ENCODE measurements around the gene PNPLA2. TPM values are rescaled to one million over a fixed set of nuclear protein-coding genes. Genes with fewer than 3 reads are reported as not detected.
A peak's percentile ranks its signal among the peaks of the same experiment; 100 is the strongest.

PNPLA2 gene
- total and polyA plus RNA-seq, 2 donors, result 10.5 to 83.6 TPM

DNA sequence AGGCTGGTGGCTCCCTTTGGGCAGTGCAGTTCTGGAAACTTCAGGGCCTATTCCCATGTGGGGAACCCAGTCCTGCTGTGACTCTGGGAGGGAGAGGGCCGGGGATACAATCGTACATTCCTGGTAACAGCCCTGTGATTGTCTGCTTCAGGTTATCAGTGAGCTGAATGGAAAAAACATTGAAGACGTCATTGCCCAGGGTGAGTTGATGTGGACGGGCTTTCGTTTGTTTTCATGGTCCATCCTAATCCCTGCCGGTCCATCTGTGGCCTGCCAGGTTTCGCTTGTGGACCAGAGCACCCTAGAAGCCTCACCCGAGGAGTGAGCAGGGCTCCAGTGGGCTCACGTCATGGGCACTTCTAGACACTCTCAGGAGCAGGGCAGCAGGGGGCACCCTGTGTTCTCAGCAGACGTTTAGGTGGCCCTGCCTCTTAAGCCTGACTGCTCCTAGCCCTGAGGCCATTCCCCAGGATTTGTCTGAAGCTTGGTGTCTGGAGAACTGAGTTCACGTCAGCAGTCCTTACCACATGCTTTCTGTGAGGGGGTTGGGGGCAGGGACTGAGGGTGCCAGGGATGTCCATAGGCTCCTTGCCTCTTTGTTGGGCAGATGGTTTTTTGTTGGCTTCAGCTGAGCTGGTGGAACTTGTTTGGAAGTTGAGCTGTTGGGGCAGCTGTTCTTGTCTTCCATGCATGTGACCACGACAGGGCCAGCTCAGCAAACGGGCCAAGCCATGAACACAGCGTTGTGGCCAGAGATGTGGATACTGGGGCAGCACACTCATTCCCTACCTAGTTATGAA, 7.1 kb upstream of the PNPLA2 start:
- no peak for DNase-seq (ENCODE audit: low read depth in 6 of 9, low spot score in 9 of 9)
- Histone ChIP-seq H3K4me3 (ENCODE audit: low read length in 2 of 2) (no peak overlapping the region), H3K27me3 (ENCODE audit: control insufficient read depth in 2 of 2, insufficient read depth in 1 of 2, low read length in 1 of 2) (no peaks in the 10 kb centered on the region), H3K27ac (ENCODE audit: low read depth in 1 of 2, low read length in 1 of 2) (no peak overlapping the region), H3K4me1 (ENCODE audit: control insufficient read depth in 2 of 2, insufficient read depth in 2 of 2, low read length in 2 of 2) (peaks cover 17 to 24% of the 10 kb centered on the region in 2 donors), H3K9me3 (ENCODE audit: control insufficient read depth in 2 of 2, insufficient read depth in 1 of 2, low read length in 1 of 2) (no peaks in the 10 kb centered on the region), H3K36me3 (ENCODE audit: control insufficient read depth in 2 of 2, insufficient read depth in 2 of 2, low read length in 1 of 2) (peaks cover 34 to 35% of the 10 kb centered on the region in 2 donors)
- WGBS, result 88% methylated on average over 14 of the region's 14 CpGs

GRCh38 chr11:812390-812789, 6.3 kb upstream of the PNPLA2 start:
- Histone ChIP-seq H3K4me1 (ENCODE audit: control insufficient read depth in 2 of 2, insufficient read depth in 2 of 2, low read length in 2 of 2) (peaks cover 17 to 24% of the 10 kb centered on the region in 2 donors), H3K9me3 (ENCODE audit: control insufficient read depth in 2 of 2, insufficient read depth in 1 of 2, low read length in 1 of 2) (no peaks in the 10 kb centered on the region), H3K4me3 (ENCODE audit: low read length in 2 of 2) (no peak overlapping the region), H3K27me3 (ENCODE audit: control insufficient read depth in 2 of 2, insufficient read depth in 1 of 2, low read length in 1 of 2) (no peaks in the 10 kb centered on the region), H3K27ac (ENCODE audit: low read depth in 1 of 2, low read length in 1 of 2) (no peak overlapping the region), H3K36me3 (ENCODE audit: control insufficient read depth in 2 of 2, insufficient read depth in 2 of 2, low read length in 1 of 2) (peaks cover 34 to 35% of the 10 kb centered on the region in 2 donors)
- no peak for DNase-seq (ENCODE audit: low read depth in 6 of 9, low spot score in 9 of 9)
- over 99% methylated on average over 3 of the region's 3 CpGs for WGBS

GRCh38 chr11:813072-813455, 5.7 kb upstream of the PNPLA2 start:
- no peak overlapping the region for H3K27ac ChIP-seq (ENCODE audit: low read depth in 1 of 2, low read length in 1 of 2)
- 95% methylated on average over 6 of the region's 6 CpGs for WGBS
- H3K27me3 ChIP-seq (ENCODE audit: control insufficient read depth in 2 of 2, insufficient read depth in 1 of 2, low read length in 1 of 2), result no peaks in the 10 kb centered on the region
- peaks cover 34 to 35% of the 10 kb centered on the region in 2 donors for H3K36me3 ChIP-seq (ENCODE audit: control insufficient read depth in 2 of 2, insufficient read depth in 2 of 2, low read length in 1 of 2)
- no peaks in the 10 kb centered on the region for H3K9me3 ChIP-seq (ENCODE audit: control insufficient read depth in 2 of 2, insufficient read depth in 1 of 2, low read length in 1 of 2)
- H3K4me3 ChIP-seq (ENCODE audit: low read length in 2 of 2), result no peak overlapping the region
- peaks cover 17 to 24% of the 10 kb centered on the region in 2 donors for H3K4me1 ChIP-seq (ENCODE audit: control insufficient read depth in 2 of 2, insufficient read depth in 2 of 2, low read length in 2 of 2)
- DNase-seq (ENCODE audit: low read depth in 6 of 9, low spot score in 9 of 9), result no peak

DNA sequence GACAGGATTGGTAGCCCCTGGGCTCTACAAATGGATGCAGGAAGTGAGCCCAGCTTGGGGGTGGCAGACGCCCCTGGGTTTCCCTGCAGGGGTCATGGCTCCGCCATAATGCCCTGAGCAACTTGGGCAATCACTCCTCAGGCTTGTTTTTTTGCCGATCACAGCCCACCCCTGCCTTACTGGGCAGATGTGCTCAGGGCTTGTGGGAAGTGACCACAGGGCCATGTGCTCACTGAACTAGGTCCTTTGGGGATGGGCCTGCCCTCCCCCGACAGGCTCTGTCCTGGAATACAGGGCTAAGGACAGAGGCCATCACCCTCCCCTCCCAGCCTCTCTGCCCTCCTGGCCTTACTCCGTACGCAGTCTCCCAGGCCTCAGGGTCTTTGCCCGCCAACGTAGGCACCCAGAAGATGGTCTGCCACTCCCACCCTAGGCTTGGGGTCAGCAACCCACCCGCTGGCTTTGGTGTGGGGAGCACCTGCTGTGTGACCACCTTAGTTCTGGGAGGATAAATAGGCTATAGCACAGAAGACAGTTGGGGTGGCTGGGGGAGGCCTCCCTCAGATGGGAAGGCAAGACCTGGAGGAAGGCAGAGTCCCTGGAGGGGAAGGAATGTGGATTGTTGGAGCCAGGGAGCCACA, 5.1 kb upstream of the PNPLA2 start:
- no peak overlapping the region for H3K27ac ChIP-seq (ENCODE audit: low read depth in 1 of 2, low read length in 1 of 2)

DNA sequence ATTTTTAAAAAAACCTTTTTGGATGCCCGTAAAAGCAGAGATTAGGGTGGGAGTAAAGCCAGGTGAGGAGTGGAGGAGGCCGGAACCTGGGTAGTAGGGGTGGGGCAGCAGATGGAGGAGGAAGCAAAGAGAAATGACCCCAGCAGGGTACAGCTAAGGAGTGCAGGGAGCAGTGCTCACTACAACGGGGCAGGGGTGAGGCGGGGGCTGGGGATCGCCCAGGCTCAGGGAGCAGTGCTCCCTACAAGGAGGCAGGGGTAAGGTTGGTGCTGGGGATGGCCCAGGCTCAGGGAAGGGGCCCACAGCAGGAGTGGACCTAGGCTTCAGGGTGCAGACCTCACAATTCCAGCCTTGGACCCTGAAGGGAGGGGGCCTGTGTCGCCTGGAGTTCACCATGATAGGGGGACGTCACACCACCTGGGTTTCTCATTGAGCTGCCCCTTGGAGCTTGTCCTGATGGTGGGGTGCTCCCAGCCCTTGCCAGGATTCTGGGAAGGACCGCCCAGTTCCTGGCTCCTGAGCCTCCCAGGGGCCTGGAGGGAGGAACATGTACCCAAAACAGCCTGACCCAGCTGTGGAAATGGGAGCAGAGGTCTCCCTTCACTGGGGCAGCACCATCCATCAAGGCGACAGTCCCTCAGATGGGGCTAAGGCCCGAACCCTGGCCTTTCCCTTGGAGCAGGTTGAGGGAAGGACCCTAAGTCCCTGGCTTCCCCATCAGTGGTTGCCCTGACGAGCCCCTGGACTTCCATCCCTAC, 2.9 kb upstream of the PNPLA2 start:
- H3K36me3 ChIP-seq (ENCODE audit: control insufficient read depth in 2 of 2, insufficient read depth in 2 of 2, low read length in 1 of 2), result peaks cover 33 to 37% of the 10 kb centered on the region in 2 donors
- no peaks in the 10 kb centered on the region for H3K9me3 ChIP-seq (ENCODE audit: control insufficient read depth in 2 of 2, insufficient read depth in 1 of 2, low read length in 1 of 2)
- no peaks in the 10 kb centered on the region for H3K27me3 ChIP-seq (ENCODE audit: control insufficient read depth in 2 of 2, insufficient read depth in 1 of 2, low read length in 1 of 2)
- no peak for DNase-seq (ENCODE audit: low read depth in 6 of 9, low spot score in 9 of 9)
- H3K27ac ChIP-seq (ENCODE audit: low read depth in 1 of 2, low read length in 1 of 2), result no peak overlapping the region
- 97% methylated on average over 11 of the region's 11 CpGs for WGBS
- no peak overlapping the region for H3K4me3 ChIP-seq (ENCODE audit: low read length in 2 of 2)
- H3K4me1 ChIP-seq (ENCODE audit: control insufficient read depth in 2 of 2, insufficient read depth in 2 of 2, low read length in 2 of 2), result peaks cover 14 to 26% of the 10 kb centered on the region in 2 donors

More for the DNA sequence above, 5.1 kb upstream of the PNPLA2 start:
- no peak for DNase-seq (ENCODE audit: low read depth in 6 of 9, low spot score in 9 of 9)
- Histone ChIP-seq H3K9me3 (ENCODE audit: control insufficient read depth in 2 of 2, insufficient read depth in 1 of 2, low read length in 1 of 2) (no peaks in the 10 kb centered on the region), H3K4me3 (ENCODE audit: low read length in 2 of 2) (no peak overlapping the region), H3K27me3 (ENCODE audit: control insufficient read depth in 2 of 2, insufficient read depth in 1 of 2, low read length in 1 of 2) (no peaks in the 10 kb centered on the region), H3K36me3 (ENCODE audit: control insufficient read depth in 2 of 2, insufficient read depth in 2 of 2, low read length in 1 of 2) (peaks cover 34 to 35% of the 10 kb centered on the region in 2 donors), H3K4me1 (ENCODE audit: control insufficient read depth in 2 of 2, insufficient read depth in 2 of 2, low read length in 2 of 2) (peaks cover 15 to 21% of the 10 kb centered on the region in 2 donors)
- WGBS, result 93% methylated on average over 9 of the region's 9 CpGs

GRCh38 chr11:816433-816779, 2.3 kb upstream of the PNPLA2 start:
- H3K9me3 ChIP-seq (ENCODE audit: control insufficient read depth in 2 of 2, insufficient read depth in 1 of 2, low read length in 1 of 2), result no peaks in the 10 kb centered on the region
- H3K36me3 ChIP-seq (ENCODE audit: control insufficient read depth in 2 of 2, insufficient read depth in 2 of 2, low read length in 1 of 2), result peaks cover 27 to 36% of the 10 kb centered on the region in 2 donors
- no peak for DNase-seq (ENCODE audit: low read depth in 6 of 9, low spot score in 9 of 9)
- no peaks in the 10 kb centered on the region for H3K27me3 ChIP-seq (ENCODE audit: control insufficient read depth in 2 of 2, insufficient read depth in 1 of 2, low read length in 1 of 2)
- no peak overlapping the region for H3K27ac ChIP-seq (ENCODE audit: low read depth in 1 of 2, low read length in 1 of 2)
- no peak overlapping the region for H3K4me3 ChIP-seq (ENCODE audit: low read length in 2 of 2)
- H3K4me1 ChIP-seq (ENCODE audit: control insufficient read depth in 2 of 2, insufficient read depth in 2 of 2, low read length in 2 of 2), result peaks cover 12 to 26% of the 10 kb centered on the region in 2 donors
- 93% methylated on average over 11 of the region's 11 CpGs for WGBS

GRCh38 chr11:819129-819931, 616 bp downstream of the PNPLA2 start:
- under 1% methylated on average over 96 of the region's 96 CpGs for WGBS
- DNase-seq (ENCODE audit: low read depth in 6 of 9, low spot score in 9 of 9), result peak in 8 of 9 donors; percentile 81 to 95 (median 90)
- Histone ChIP-seq H3K27ac (ENCODE audit: low read depth in 1 of 2, low read length in 1 of 2) (peak overlapping the region; percentile 83 to 94), H3K4me1 (ENCODE audit: control insufficient read depth in 2 of 2, insufficient read depth in 2 of 2, low read length in 2 of 2) (peaks cover 12 to 25% of the 10 kb centered on the region in 2 donors), H3K4me3 (ENCODE audit: low read length in 2 of 2) (peak overlapping the region; percentile 52 to 95), H3K36me3 (ENCODE audit: control insufficient read depth in 2 of 2, insufficient read depth in 2 of 2, low read length in 1 of 2) (peaks cover 14 to 38% of the 10 kb centered on the region in 2 donors), H3K27me3 (ENCODE audit: control insufficient read depth in 2 of 2, insufficient read depth in 1 of 2, low read length in 1 of 2) (no peaks in the 10 kb centered on the region), H3K9me3 (ENCODE audit: control insufficient read depth in 2 of 2, insufficient read depth in 1 of 2, low read length in 1 of 2) (no peaks in the 10 kb centered on the region)

GRCh38 chr11:819943-820649, 1.4 kb downstream of the PNPLA2 start:
- H3K4me3 ChIP-seq (ENCODE audit: low read length in 2 of 2), result peak overlapping the region; percentile 52 to 95
- peak overlapping the region; percentile 83 to 94 for H3K27ac ChIP-seq (ENCODE audit: low read depth in 1 of 2, low read length in 1 of 2)
- H3K27me3 ChIP-seq (ENCODE audit: control insufficient read depth in 2 of 2, insufficient read depth in 1 of 2, low read length in 1 of 2), result peaks cover 0 to 1% of the 10 kb centered on the region in 2 donors
- H3K4me1 ChIP-seq (ENCODE audit: control insufficient read depth in 2 of 2, insufficient read depth in 2 of 2, low read length in 2 of 2), result peaks cover 12 to 30% of the 10 kb centered on the region in 2 donors
- DNase-seq (ENCODE audit: low read depth in 6 of 9, low spot score in 9 of 9), result peak in 8 of 9 donors; percentile 59 to 94 (median 88)
- peaks cover 17 to 42% of the 10 kb centered on the region in 2 donors for H3K36me3 ChIP-seq (ENCODE audit: control insufficient read depth in 2 of 2, insufficient read depth in 2 of 2, low read length in 1 of 2)
- WGBS, result 6% methylated on average over 47 of the region's 47 CpGs
- no peaks in the 10 kb centered on the region for H3K9me3 ChIP-seq (ENCODE audit: control insufficient read depth in 2 of 2, insufficient read depth in 1 of 2, low read length in 1 of 2)

Measured in thymus (tissue), 11 donors.